ENCODE measurements around the gene HHIP.

DNA sequence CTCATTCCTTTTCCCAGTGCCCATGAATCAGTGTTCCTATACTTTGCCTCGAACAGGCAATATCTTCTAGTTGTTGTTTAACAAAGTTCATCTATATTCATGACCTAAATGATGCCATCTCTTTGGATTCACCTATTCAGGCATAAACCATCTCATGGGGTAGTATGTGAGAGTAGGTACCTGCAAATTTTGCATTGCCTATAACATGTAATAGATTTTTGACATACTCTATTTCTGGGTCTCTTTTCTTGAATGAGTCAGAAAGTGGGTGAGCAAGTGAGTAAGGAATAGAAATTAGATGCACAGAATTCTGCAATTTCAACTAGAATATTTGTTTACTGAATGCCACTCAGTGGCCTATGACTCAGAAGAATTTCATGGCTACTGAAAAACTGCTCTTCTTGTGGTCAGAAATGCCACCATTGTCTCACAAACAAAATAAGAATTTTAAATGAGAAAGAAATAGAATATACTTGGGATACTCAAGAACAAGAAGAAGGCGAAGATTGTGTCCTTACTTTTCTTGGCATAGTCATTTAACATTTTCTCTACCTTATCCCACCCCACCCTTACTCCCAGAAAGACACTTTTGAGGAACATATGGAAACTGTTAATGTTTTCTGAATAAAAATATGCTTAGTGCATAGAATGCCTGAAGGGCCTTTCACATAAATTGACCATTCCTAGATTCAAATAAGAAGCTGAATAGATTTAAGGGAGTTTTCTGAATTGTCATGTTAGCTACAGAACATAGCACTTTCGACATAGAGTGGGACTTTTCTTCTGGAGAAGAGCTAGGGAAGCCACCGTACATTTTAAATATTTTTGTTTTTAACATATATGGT, 86.8 kb downstream of the HHIP start:
- no peak for TF ChIP-seq CTCF (IDR thresholded peaks at IDR 0.05 in 4 of 5, conservative IDR thresholded peaks at IDR 0.05 in 1 of 5)
- no peak for TF ChIP-seq POLR2A (IDR thresholded peaks at IDR 0.05)
